Smooth muscle cell (in vitro differentiated cells): Measurements from ENCODE around the gene LRP1B. TPM values are rescaled to one million over a fixed set of nuclear protein-coding genes. Genes with fewer than 3 reads are reported as not detected.
"Not testable (repeated sequence)": the region's sequence is repeated elsewhere in the genome, so short reads cannot be mapped to it uniquely, and the experiment has no call there.

Source experiments
- DNase-seq: peaks from one replicate; lab custom pipeline; 2025; ENCODE audit not compliant: unreplicated experiment; lab: John Stamatoyannopoulos, UW
- H2AFZ ChIP-seq: fragments of 200-600 bp; sonication (generic); 2 replicates; pipeline ENCODE4 v1.6.0; 2016; ENCODE audit warnings: antibody characterized with exemption, low read depth, mild to moderate bottlenecking
- H3F3A ChIP-seq: fragments of 200-600 bp; sonication (generic); 2 replicates; pipeline ENCODE4 v1.6.0; 2017; ENCODE audit warnings: antibody characterized with exemption, low read depth
- H3K27ac ChIP-seq: fragments of 200-600 bp; sonication (generic); 2 replicates; pipeline ENCODE4 v1.5.1; 2016; ENCODE audit warnings: low read depth, mild to moderate bottlenecking
- H3K27me3 ChIP-seq: fragments of 200-600 bp; sonication (generic); 2 replicates; pipeline ENCODE4 v1.6.1; 2016; ENCODE audit warnings: low read depth, mild to moderate bottlenecking
- H3K36me3 ChIP-seq: fragments of 200-600 bp; sonication (generic); 2 replicates; pipeline ENCODE4 v1.5.1; 2016; ENCODE audit warnings: low read depth
- H3K4me1 ChIP-seq: fragments of 200-600 bp; sonication (generic); 2 replicates; pipeline ENCODE4 v1.5.1; 2016; ENCODE audit warnings: low read depth
- H3K4me2 ChIP-seq: fragments of 200-600 bp; sonication (generic); 2 replicates; pipeline ENCODE4 v1.6.0; 2016; ENCODE audit warnings: mild to moderate bottlenecking
- H3K4me3 ChIP-seq: fragments of 200-600 bp; sonication (generic); 2 replicates; pipeline ENCODE4 v1.5.1; 2016; ENCODE audit warnings: mild to moderate bottlenecking
- H3K79me2 ChIP-seq: fragments of 200-600 bp; sonication (generic); 2 replicates; pipeline ENCODE4 v1.6.0; 2016; ENCODE audit warnings: low read depth, mild to moderate bottlenecking
- H3K9ac ChIP-seq: fragments of 200-600 bp; sonication (generic); 2 replicates; pipeline ENCODE4 v1.6.0; 2016; ENCODE audit warnings: low read depth
- H3K9me3 ChIP-seq: fragments of 200-600 bp; sonication (generic); replicated peaks from 2 replicates; pipeline ENCODE4 v1.5.1; 2016; ENCODE audit warnings: low read depth
- H4K20me1 ChIP-seq: fragments of 200-600 bp; sonication (generic); 2 replicates; pipeline ENCODE4 v1.6.0; 2016; ENCODE audit warnings: low read depth
- CTCF ChIP-seq: fragments of 200-600 bp; sonication (generic); IDR thresholded peaks from 2 replicates; pipeline ENCODE4 v1.5.1; 2017; ENCODE audit warnings: borderline replicate concordance, mild to moderate bottlenecking, antibody characterized with exemption; ENCODE audit not compliant: insufficient read depth, poor library complexity, severe bottlenecking
- WGBS: methylation state at CpG from one replicate; pipeline ENCODE4 v1.1.7; 2016; ENCODE audit warnings: low lambda C conversion rate; 5-methylcytosine and 5-hydroxymethylcytosine counted together
- polyA plus RNA-seq: library from polyadenylated mRNA; unstranded; fragments of >200 nt; fragmentation: Nextera tagmentation; extraction: Ambion mirVana; gene quantifications from 2 replicates; pipeline ENCODE4 v1.2.1, GENCODE V29; 2016
- total RNA-seq: library from RNA; depleted of rRNA; stranded (reverse); fragments of >200 nt; gene quantifications from 2 replicates; pipeline ENCODE4 v1.2.3, GENCODE V29; 2014

The LRP1B gene
- total and polyA plus RNA-seq, 2 experiments from 2014 or later, result 0.08 to 2.9 TPM

DNA sequence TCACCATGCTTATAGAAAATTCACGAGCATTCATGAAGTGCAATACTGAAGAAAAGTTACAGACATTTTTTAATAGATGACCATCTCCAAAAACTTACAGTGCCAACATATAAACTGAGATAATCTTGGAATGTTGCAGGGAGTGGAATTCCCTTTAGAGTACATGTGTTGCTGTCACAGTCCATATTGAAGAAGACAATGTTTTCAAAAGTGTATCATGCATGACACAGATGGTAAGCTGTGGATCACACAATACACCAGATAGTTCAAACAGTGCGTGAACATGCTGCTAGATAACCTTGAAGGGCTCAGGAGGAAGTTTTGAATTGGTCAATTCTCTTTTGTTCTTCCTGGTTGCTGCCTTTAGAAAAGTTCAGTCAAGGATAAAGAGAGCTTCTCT lies 1706.3 kb downstream of the LRP1B start:
- Histone ChIP-seq H3K79me2 (no peaks in the 10 kb centered on the region), H3K4me3 (no peak overlapping the region), H3K4me2 (no peak overlapping the region), H3K36me3 (no peaks in the 10 kb centered on the region), H2AFZ (no peak overlapping the region), H3K27me3 (no peaks in the 10 kb centered on the region), H4K20me1 (no peaks in the 10 kb centered on the region), H3K9me3 (no peaks in the 10 kb centered on the region), H3F3A (no peaks in the 10 kb centered on the region), H3K27ac (no peak overlapping the region), H3K4me1 (no peaks in the 10 kb centered on the region), H3K9ac (no peak overlapping the region)
- no peak for DNase-seq
- 93% methylated on average over 2 of the region's 2 CpGs for WGBS
- TF ChIP-seq CTCF, result no peak

GRCh38 chr2:140422759-140423158 lies 1708.1 kb downstream of the LRP1B start:
- H4K20me1 ChIP-seq, result no peaks in the 10 kb centered on the region
- H3K4me2 ChIP-seq, result no peak overlapping the region
- no peak overlapping the region for H3K9ac ChIP-seq
- no peaks in the 10 kb centered on the region for H3K27me3 ChIP-seq
- no peaks in the 10 kb centered on the region for H3K4me1 ChIP-seq
- no peak for DNase-seq
- 92% methylated on average over 7 of the region's 7 CpGs for WGBS
- H3F3A ChIP-seq, result no peaks in the 10 kb centered on the region
- TF ChIP-seq CTCF, result no peak
- no peaks in the 10 kb centered on the region for H3K9me3 ChIP-seq
- no peak overlapping the region for H3K4me3 ChIP-seq
- H3K79me2 ChIP-seq, result no peaks in the 10 kb centered on the region
- H2AFZ ChIP-seq, result no peak overlapping the region
- H3K27ac ChIP-seq, result no peak overlapping the region
- no peaks in the 10 kb centered on the region for H3K36me3 ChIP-seq

- Histone ChIP-seq H3K79me2 (no peaks in the 10 kb centered on the region), H3F3A (no peaks in the 10 kb centered on the region), H3K4me3 (no peak overlapping the region), H2AFZ (no peak overlapping the region), H3K9me3 (no peaks in the 10 kb centered on the region), H3K9ac (no peak overlapping the region), H3K36me3 (no peaks in the 10 kb centered on the region), H3K27me3 (no peaks in the 10 kb centered on the region), H3K27ac (no peak overlapping the region), H3K4me2 (no peak overlapping the region), H4K20me1 (no peaks in the 10 kb centered on the region), H3K4me1 (no peaks in the 10 kb centered on the region)
- no peak for DNase-seq
- no peak for TF ChIP-seq CTCF
- 94% methylated on average over 3 of the region's 3 CpGs for WGBS
These were observed 1713.3 kb downstream of the LRP1B start for GRCh38 chr2:140417504-140417903.

DNA sequence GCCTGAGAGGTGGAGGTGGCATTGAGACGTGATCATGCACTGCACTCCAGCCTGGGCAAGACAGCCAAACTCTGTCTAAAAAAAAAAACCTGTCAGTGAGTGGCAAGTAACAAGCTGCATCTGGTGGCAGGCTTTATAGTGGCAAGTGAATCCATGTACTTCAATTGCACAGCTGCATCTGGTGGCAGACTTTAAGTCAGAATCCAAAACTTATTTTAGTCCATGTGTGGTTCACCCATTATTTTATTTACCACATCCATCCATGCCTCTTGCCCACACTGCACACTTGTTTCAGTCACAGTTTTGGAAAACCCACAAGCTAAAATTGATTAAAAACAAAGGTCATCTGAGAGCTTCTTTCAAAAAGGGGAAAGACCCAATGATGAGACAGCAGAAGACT lies 1714.2 kb downstream of the LRP1B start:
- H3K4me2 ChIP-seq, result no peak overlapping the region
- no peak overlapping the region for H2AFZ ChIP-seq
- H3K27ac ChIP-seq, result no peak overlapping the region
- no peak for TF ChIP-seq CTCF
- no peaks in the 10 kb centered on the region for H3F3A ChIP-seq
- H3K9ac ChIP-seq, result no peak overlapping the region
- no peaks in the 10 kb centered on the region for H3K4me1 ChIP-seq
- H3K4me3 ChIP-seq, result no peak overlapping the region
- DNase-seq, result no peak
- no peaks in the 10 kb centered on the region for H3K9me3 ChIP-seq
- H3K27me3 ChIP-seq, result no peaks in the 10 kb centered on the region
- no peaks in the 10 kb centered on the region for H3K36me3 ChIP-seq
- WGBS, result 100% methylated on average over 1 of the region's 1 CpG
- H4K20me1 ChIP-seq, result no peaks in the 10 kb centered on the region
- no peaks in the 10 kb centered on the region for H3K79me2 ChIP-seq

- not testable (repeated sequence) for H2AFZ ChIP-seq, H3K4me3 ChIP-seq, H3K4me2 ChIP-seq, H3K36me3 ChIP-seq, H3F3A ChIP-seq, H3K27ac ChIP-seq, H3K9me3 ChIP-seq, DNase-seq, H3K9ac ChIP-seq, H3K79me2 ChIP-seq, H3K4me1 ChIP-seq, H4K20me1 ChIP-seq, H3K27me3 ChIP-seq
- 60% methylated on average over 4 of the region's 4 CpGs for WGBS
These were observed 1715.8 kb downstream of the LRP1B start for GRCh38 chr2:140415035-140415434.
